ENCODE results near the gene ENAH.

The ENAH gene

GRCh38 chr1:225670356-225670755 is 17.4 kb upstream of the ENAH start:
- DNase-seq, result no peak
- TF ChIP-seq CTCF (IDR thresholded peaks at IDR 0.05; ENCODE audit: low read depth, low read length, missing control alignments), result no peak
- no peak overlapping the region for H3K27ac ChIP-seq
- in situ Hi-C loops (cut with HindIII; ENCODE audit: low pct_ligation_motif_present, low sequenced_read_pairs), result no loop called here
- no peak overlapping the region for H3K4me3 ChIP-seq (ENCODE audit: low read depth, low read length)
- H3K27me3 ChIP-seq (replicated peaks), result no peaks in the 10 kb centered on the region
- H3K36me3 ChIP-seq (replicated peaks), result no peaks in the 10 kb centered on the region

- Histone ChIP-seq H3K27me3 (replicated peaks) (no peaks in the 10 kb centered on the region), H3K27ac (no peak overlapping the region), H3K36me3 (replicated peaks) (no peaks in the 10 kb centered on the region), H3K4me3 (ENCODE audit: low read depth, low read length) (no peak overlapping the region)
- DNase-seq, result no peak
- in situ Hi-C loops (cut with HindIII; ENCODE audit: low pct_ligation_motif_present, low sequenced_read_pairs), result no loop called here
- TF ChIP-seq CTCF (IDR thresholded peaks at IDR 0.05; ENCODE audit: low read depth, low read length, missing control alignments), result no peak
These were observed 15.3 kb upstream of the ENAH start for GRCh38 chr1:225668222-225668621.

GRCh38 chr1:225667362-225667761 is 14.4 kb upstream of the ENAH start:
- TF ChIP-seq CTCF (IDR thresholded peaks at IDR 0.05; ENCODE audit: low read depth, low read length, missing control alignments), result no peak

GRCh38 chr1:225666495-225666894 is 13.6 kb upstream of the ENAH start:
- in situ Hi-C loops (cut with HindIII; ENCODE audit: low pct_ligation_motif_present, low sequenced_read_pairs), result no loop called here
- no peak for DNase-seq
- H3K36me3 ChIP-seq (replicated peaks), result no peaks in the 10 kb centered on the region
- no peak for TF ChIP-seq CTCF (IDR thresholded peaks at IDR 0.05; ENCODE audit: low read depth, low read length, missing control alignments)
- no peak overlapping the region for H3K27ac ChIP-seq
- no peak overlapping the region for H3K4me3 ChIP-seq (ENCODE audit: low read depth, low read length)
- H3K27me3 ChIP-seq (replicated peaks), result no peaks in the 10 kb centered on the region

More at GRCh38 chr1:225667362-225667761, 14.4 kb upstream of the ENAH start:
- no peak overlapping the region for H3K27ac ChIP-seq
- DNase-seq, result no peak
- H3K27me3 ChIP-seq (replicated peaks), result no peaks in the 10 kb centered on the region
- no peaks in the 10 kb centered on the region for H3K36me3 ChIP-seq (replicated peaks)
- no peak overlapping the region for H3K4me3 ChIP-seq (ENCODE audit: low read depth, low read length)
- in situ Hi-C loops (cut with HindIII; ENCODE audit: low pct_ligation_motif_present, low sequenced_read_pairs), result no loop called here

- no peaks in the 10 kb centered on the region for H3K27me3 ChIP-seq (replicated peaks)
- no peaks in the 10 kb centered on the region for H3K36me3 ChIP-seq (replicated peaks)
- no peak overlapping the region for H3K4me3 ChIP-seq (ENCODE audit: low read depth, low read length)
- no peak for TF ChIP-seq CTCF (IDR thresholded peaks at IDR 0.05; ENCODE audit: low read depth, low read length, missing control alignments)
- in situ Hi-C loops (cut with HindIII; ENCODE audit: low pct_ligation_motif_present, low sequenced_read_pairs), result no loop called here
- H3K27ac ChIP-seq, result no peak overlapping the region
- DNase-seq, result no peak
These were observed 11.8 kb upstream of the ENAH start for GRCh38 chr1:225664762-225665161.

GRCh38 chr1:225662155-225662554 is 9.2 kb upstream of the ENAH start:
- Histone ChIP-seq H3K27ac (no peak overlapping the region), H3K27me3 (replicated peaks) (no peaks in the 10 kb centered on the region), H3K4me3 (ENCODE audit: low read depth, low read length) (no peak overlapping the region), H3K36me3 (replicated peaks) (no peaks in the 10 kb centered on the region)
- in situ Hi-C loops (cut with HindIII; ENCODE audit: low pct_ligation_motif_present, low sequenced_read_pairs), result no loop called here
- TF ChIP-seq CTCF (IDR thresholded peaks at IDR 0.05; ENCODE audit: low read depth, low read length, missing control alignments), result no peak
- DNase-seq, result no peak

All from brain microvascular endothelial cell (primary cell).